GM12865 (cell line): ENCODE results near the gene FAM107A.

Experiments used
- DNase-seq: peaks from one replicate; pipeline ENCODE4 v3.0.0; 2010; ENCODE audit warnings: low read depth
- H3K4me3 ChIP-seq: 2 replicates; pipeline ENCODE4 v1.5.1; 2011; ENCODE audit warnings: mild to moderate bottlenecking, low read depth, low read length, control low read depth
- TF ChIP-seq, protein P1 (sequence below): IDR thresholded peaks from 2 replicates; pipeline ENCODE4 v1.5.1; 2011; ENCODE audit warnings: low read length, control low read depth, low read depth, inconsistent platforms; ENCODE audit not compliant: insufficient read depth; ENCODE audit errors: missing control alignments

FAM107A gene

DNA sequence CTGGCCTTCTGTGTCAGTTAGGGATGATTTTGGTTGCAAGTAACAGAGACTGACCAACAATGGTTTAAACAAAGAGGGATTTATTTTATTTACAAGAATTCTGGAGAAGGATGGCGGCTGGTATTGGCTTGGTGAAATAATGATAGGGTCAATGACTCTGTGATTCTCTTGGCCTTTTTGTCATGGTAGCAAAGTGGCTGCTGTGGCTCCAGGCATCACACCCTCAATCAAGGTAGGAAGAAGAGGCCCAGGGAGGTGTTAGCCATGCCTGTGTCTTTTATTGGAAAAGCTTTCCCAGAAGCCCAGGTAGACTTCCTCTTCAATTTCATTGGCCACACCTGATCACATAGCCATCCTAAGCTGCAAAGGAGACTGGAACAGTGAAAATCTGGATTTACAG, 13.1 kb downstream of the FAM107A start:
- DNase-seq = no peak
- TF ChIP-seq, protein P1, sequence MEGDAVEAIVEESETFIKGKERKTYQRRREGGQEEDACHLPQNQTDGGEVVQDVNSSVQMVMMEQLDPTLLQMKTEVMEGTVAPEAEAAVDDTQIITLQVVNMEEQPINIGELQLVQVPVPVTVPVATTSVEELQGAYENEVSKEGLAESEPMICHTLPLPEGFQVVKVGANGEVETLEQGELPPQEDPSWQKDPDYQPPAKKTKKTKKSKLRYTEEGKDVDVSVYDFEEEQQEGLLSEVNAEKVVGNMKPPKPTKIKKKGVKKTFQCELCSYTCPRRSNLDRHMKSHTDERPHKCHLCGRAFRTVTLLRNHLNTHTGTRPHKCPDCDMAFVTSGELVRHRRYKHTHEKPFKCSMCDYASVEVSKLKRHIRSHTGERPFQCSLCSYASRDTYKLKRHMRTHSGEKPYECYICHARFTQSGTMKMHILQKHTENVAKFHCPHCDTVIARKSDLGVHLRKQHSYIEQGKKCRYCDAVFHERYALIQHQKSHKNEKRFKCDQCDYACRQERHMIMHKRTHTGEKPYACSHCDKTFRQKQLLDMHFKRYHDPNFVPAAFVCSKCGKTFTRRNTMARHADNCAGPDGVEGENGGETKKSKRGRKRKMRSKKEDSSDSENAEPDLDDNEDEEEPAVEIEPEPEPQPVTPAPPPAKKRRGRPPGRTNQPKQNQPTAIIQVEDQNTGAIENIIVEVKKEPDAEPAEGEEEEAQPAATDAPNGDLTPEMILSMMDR = no peak
- H3K4me3 ChIP-seq = no peak overlapping the region

DNA sequence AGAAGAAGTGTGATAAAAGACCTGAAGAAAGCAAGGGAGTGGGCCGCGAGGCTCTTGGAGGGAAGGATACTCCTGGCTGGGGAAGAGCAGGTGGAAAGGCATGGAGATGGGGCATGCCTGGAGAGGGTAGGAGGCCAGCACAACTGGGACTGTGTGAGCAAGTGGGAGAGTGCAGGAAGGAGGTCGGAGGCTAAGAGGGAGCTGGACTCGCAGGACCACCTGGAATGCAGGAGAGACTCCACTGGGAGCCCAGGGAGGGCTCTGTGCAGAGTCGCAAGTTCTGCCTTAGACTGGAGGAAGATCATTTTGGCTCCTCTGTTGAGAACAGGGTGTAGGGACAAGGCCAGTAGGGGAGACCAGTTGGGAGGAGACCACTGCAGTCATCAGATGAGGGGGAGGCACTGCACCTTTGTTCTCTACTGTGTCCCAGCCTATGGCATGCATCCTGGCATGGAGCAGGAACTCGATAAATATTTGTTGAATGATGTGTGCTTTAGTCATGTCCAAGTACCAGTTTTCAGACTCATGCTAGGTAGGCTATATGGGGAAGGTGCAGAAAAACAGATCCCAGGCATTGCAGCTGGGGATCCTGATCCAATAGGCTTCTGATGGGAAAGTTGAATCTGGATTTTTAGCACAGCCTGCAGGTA, 13.7 kb downstream of the FAM107A start:
- no peak overlapping the region for H3K4me3 ChIP-seq
- TF ChIP-seq, protein P1 = no peak
- DNase-seq = no peak

DNA sequence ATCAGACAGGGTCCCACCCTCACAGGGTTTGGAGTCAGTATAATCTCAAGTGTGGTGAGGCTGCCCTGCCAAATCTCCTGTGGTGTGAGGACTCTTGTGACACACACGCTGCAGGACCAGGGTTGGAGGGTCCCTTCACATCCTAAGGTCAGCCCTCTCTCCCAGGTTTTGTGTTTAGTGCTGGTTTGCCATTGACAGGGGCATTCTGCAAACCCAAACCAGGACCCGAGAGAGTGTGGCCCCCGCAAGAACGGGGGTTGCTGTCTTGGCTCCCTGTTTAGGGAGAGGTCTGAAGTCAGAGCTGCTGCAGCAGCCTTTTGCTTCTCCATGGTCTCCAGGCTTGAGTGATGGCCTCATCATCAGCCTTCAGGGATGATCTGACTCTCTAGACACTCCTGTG, 14.7 kb downstream of the FAM107A start:
- H3K4me3 ChIP-seq = no peak overlapping the region
- DNase-seq = no peak
- TF ChIP-seq, protein P1 = no peak

DNA sequence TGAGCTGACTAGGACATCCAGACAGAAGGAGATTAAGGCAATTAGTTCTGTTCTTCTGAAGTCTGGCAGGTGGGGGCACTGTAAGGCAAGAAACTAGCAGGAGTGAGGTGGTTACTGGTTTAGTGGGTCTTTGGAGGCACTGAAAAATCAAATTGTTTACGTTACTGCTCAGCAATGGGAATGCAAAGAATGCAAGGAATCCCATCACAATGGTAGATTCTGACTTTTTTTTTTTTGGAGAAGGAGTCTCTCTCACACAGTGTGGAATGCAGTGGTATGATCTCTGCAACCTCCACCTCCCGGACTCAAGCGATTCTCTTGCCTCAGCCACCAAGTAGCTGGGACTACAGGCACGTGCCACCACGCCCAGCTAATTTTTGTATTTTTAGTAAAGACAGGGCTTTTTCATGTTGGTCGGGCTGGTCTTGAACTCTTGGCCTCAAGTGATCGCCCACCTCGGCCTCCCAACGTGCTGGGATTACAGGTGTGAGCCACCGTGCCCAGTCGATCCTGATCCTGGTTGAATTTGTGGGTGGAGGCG, 16.4 kb downstream of the FAM107A start:
- TF ChIP-seq, protein P1 = no peak
- no peak overlapping the region for H3K4me3 ChIP-seq
- no peak for DNase-seq

DNA sequence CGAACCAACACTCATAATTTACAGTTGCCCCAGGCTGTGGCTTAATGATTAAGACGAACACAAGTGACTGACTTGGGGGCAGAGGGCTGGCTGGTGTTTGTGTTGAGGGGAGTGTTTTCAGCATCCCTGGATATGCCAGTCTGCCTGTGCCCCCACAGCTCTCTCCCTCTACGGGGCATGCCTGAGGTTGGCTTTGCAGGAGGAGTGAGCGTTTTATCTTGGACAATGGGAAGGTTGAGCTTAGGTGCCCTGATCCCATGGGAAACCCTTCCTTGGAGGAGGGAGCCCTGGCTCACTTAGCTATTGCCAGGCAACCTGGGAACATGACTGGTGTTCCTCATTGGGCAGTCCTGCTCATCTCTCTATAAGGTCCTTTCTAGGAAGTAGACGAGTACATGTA, 17.6 kb downstream of the FAM107A start:
- TF ChIP-seq, protein P1 = no peak
- no peak for DNase-seq
- no peak overlapping the region for H3K4me3 ChIP-seq

DNA sequence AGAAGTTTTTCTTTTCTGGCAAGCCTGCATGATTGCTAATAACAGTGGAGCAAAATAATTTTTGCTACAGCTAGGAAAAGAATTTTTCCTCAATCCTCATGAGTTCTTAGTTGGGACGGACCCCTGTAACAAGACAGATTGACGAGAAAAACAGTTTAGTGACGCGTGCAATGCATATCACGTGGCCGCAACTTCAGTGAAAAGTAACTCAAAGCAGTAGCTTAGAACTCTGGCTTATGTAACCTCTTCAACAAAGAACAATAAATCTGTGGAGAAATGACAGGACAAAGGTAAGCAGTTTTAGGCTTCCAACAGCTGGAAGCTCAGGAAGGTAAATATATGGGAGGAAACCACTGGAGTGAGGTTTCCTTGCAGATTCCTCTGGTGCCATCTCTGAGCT, 19.7 kb downstream of the FAM107A start:
- H3K4me3 ChIP-seq = no peak overlapping the region
- TF ChIP-seq, protein P1 = no peak
- DNase-seq = no peak

DNA sequence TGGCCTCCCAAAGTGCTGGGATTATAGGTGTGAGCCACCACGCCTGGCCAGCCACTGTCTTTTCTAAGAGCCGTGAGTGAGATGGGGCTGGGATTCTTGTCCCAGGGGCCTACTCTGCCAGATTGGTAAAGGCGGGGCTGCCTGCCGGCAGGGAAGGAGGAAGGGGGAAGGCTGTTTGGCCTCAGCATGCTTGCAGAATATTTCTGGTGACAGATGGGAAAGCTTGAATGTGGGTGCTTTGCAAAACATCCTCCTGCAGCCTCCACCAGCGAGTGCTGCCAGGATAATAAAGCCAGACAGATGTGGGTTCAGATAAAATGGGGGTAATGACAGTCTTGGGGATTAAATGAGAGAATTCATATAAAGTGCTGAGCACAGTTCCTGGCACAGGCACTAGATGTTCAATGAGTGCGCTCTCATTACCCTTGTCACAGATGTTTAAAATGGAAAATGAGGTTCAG, 20.4 kb downstream of the FAM107A start:
- TF ChIP-seq, protein P1 = no peak

More for the DNA sequence above, 20.4 kb downstream of the FAM107A start:
- DNase-seq = no peak
- H3K4me3 ChIP-seq = no peak overlapping the region
